Articular chondrocyte of knee joint (primary cell): ENCODE results near the gene MBP. TPM values are rescaled to one million over a fixed set of nuclear protein-coding genes. Genes with fewer than 3 reads are reported as not detected.

Experiments used
- total RNA-seq: library from RNA; depleted of rRNA; stranded (reverse); fragments of >200 nt; gene quantifications from 2 replicates; pipeline ENCODE4 v1.2.3, GENCODE V29; 2012

Gene MBP
- total RNA-seq, result 4.3 and 17.1 TPM in 2 replicates

GRCh38 chr18:77132369-77133050 lies at the start of gene MBP:
TSS of gene MBP (minus strand) at chr18:77132783. CDS start at chr18:77105261, 27,522 bp downstream.

Other genes with a start within 250 kb of the MBP start
- gene GALR1, start 117.1 kb upstream of the MBP start, total RNA-seq, result not detected in 2 replicates